Dendritic cell treated with granulocyte-macrophage colony-stimulating factor and Interleukin-4, amounts not matched to agents 40 ng/mL and 50 ng/mL, for 4 days (primary cell): ENCODE results near the gene ATP8A2.

Experiments used
- H3K27ac Mint-ChIP-seq: one replicate; pipeline ENCODE4 v1.8.0; 2022; ENCODE audit warnings: mild to moderate bottlenecking, mixed read lengths
- H3K27me3 Mint-ChIP-seq: one replicate; pipeline ENCODE4 v1.8.0; 2022; ENCODE audit warnings: mild to moderate bottlenecking, mixed read lengths
- H3K36me3 Mint-ChIP-seq: one replicate; pipeline ENCODE4 v1.8.0; 2022; ENCODE audit warnings: low read depth, mixed read lengths
- H3K4me1 Mint-ChIP-seq: one replicate; pipeline ENCODE4 v1.8.0; 2022; ENCODE audit warnings: low read depth, mixed read lengths
- H3K4me3 Mint-ChIP-seq: one replicate; pipeline ENCODE4 v1.8.0; 2022; ENCODE audit warnings: mild to moderate bottlenecking, moderate library complexity, mixed read lengths
- H3K9me3 Mint-ChIP-seq: one replicate; pipeline ENCODE4 v1.8.0; 2022; ENCODE audit warnings: mixed read lengths
- intact Hi-C: fragments of 100-400 bp; cut with micrococcal nuclease; formaldehyde crosslinking; loops from one replicate; pipeline ENCODE4 v1.15.0; 2022

The ATP8A2 gene

GRCh38 chr13:25687471-25688225 lies 315.9 kb downstream of the ATP8A2 start:
- H3K27me3 Mint-ChIP-seq: no peaks in the 10 kb centered on the region
- intact Hi-C loops: no loop called here
- H3K9me3 Mint-ChIP-seq: no peaks in the 10 kb centered on the region
- no peaks in the 10 kb centered on the region for H3K4me1 Mint-ChIP-seq
- H3K36me3 Mint-ChIP-seq: no peaks in the 10 kb centered on the region
- no peak overlapping the region for H3K4me3 Mint-ChIP-seq
- no peak overlapping the region for H3K27ac Mint-ChIP-seq

GRCh38 chr13:25688536-25688935 lies 316.8 kb downstream of the ATP8A2 start:
- no peaks in the 10 kb centered on the region for H3K9me3 Mint-ChIP-seq
- no peaks in the 10 kb centered on the region for H3K36me3 Mint-ChIP-seq
- H3K4me1 Mint-ChIP-seq: no peaks in the 10 kb centered on the region
- no peaks in the 10 kb centered on the region for H3K27me3 Mint-ChIP-seq
- H3K27ac Mint-ChIP-seq: no peak overlapping the region
- intact Hi-C loops: no loop called here
- no peak overlapping the region for H3K4me3 Mint-ChIP-seq

- Mint-ChIP-seq H3K9me3 (no peaks in the 10 kb centered on the region), H3K36me3 (no peaks in the 10 kb centered on the region), H3K27ac (no peak overlapping the region), H3K4me1 (no peaks in the 10 kb centered on the region), H3K4me3 (no peak overlapping the region), H3K27me3 (no peaks in the 10 kb centered on the region)
- intact Hi-C loops: no loop called here
These were observed 317.8 kb downstream of the ATP8A2 start for GRCh38 chr13:25689539-25689938.

- Mint-ChIP-seq H3K27me3 (no peaks in the 10 kb centered on the region), H3K4me1 (no peaks in the 10 kb centered on the region), H3K4me3 (no peak overlapping the region), H3K9me3 (no peaks in the 10 kb centered on the region), H3K27ac (no peak overlapping the region), H3K36me3 (no peaks in the 10 kb centered on the region)
- intact Hi-C loops: no loop called here
These were observed 318.8 kb downstream of the ATP8A2 start for GRCh38 chr13:25690582-25690981.

GRCh38 chr13:25691654-25692053 lies 319.9 kb downstream of the ATP8A2 start:
- intact Hi-C loops: no loop called here
- no peak overlapping the region for H3K4me3 Mint-ChIP-seq
- H3K4me1 Mint-ChIP-seq: no peaks in the 10 kb centered on the region
- no peaks in the 10 kb centered on the region for H3K36me3 Mint-ChIP-seq
- no peaks in the 10 kb centered on the region for H3K27me3 Mint-ChIP-seq
- H3K27ac Mint-ChIP-seq: no peak overlapping the region
- no peaks in the 10 kb centered on the region for H3K9me3 Mint-ChIP-seq

GRCh38 chr13:25692099-25692498 lies 320.3 kb downstream of the ATP8A2 start:
- H3K27me3 Mint-ChIP-seq: no peaks in the 10 kb centered on the region
- no peaks in the 10 kb centered on the region for H3K36me3 Mint-ChIP-seq
- H3K9me3 Mint-ChIP-seq: no peaks in the 10 kb centered on the region
- no peak overlapping the region for H3K4me3 Mint-ChIP-seq
- H3K27ac Mint-ChIP-seq: no peak overlapping the region
- H3K4me1 Mint-ChIP-seq: no peaks in the 10 kb centered on the region
- intact Hi-C loops: no loop called here

- Mint-ChIP-seq H3K4me3 (no peak overlapping the region), H3K9me3 (peaks cover 5% of the 10 kb centered on the region), H3K4me1 (no peaks in the 10 kb centered on the region), H3K27ac (no peak overlapping the region), H3K36me3 (no peaks in the 10 kb centered on the region), H3K27me3 (no peaks in the 10 kb centered on the region)
- intact Hi-C loops: no loop called here
These were observed 327.3 kb downstream of the ATP8A2 start for GRCh38 chr13:25699056-25699455.

- no peaks in the 10 kb centered on the region for H3K27me3 Mint-ChIP-seq
- intact Hi-C loops: no loop called here
- H3K4me3 Mint-ChIP-seq: no peak overlapping the region
- H3K4me1 Mint-ChIP-seq: no peaks in the 10 kb centered on the region
- H3K27ac Mint-ChIP-seq: no peak overlapping the region
- peaks cover 5% of the 10 kb centered on the region for H3K9me3 Mint-ChIP-seq
- H3K36me3 Mint-ChIP-seq: no peaks in the 10 kb centered on the region
These were observed 327.8 kb downstream of the ATP8A2 start for GRCh38 chr13:25699600-25699999.

GRCh38 chr13:25701304-25701703 lies 329.5 kb downstream of the ATP8A2 start:
- Mint-ChIP-seq H3K36me3 (no peaks in the 10 kb centered on the region), H3K4me1 (no peaks in the 10 kb centered on the region), H3K27ac (no peak overlapping the region), H3K9me3 (peaks cover 5% of the 10 kb centered on the region), H3K27me3 (no peaks in the 10 kb centered on the region), H3K4me3 (no peak overlapping the region)
- intact Hi-C loops: no loop called here

GRCh38 chr13:25702386-25702785 lies 330.6 kb downstream of the ATP8A2 start:
- peaks cover 5% of the 10 kb centered on the region for H3K9me3 Mint-ChIP-seq
- no peaks in the 10 kb centered on the region for H3K4me1 Mint-ChIP-seq
- no peaks in the 10 kb centered on the region for H3K36me3 Mint-ChIP-seq
- no peak overlapping the region for H3K4me3 Mint-ChIP-seq
- intact Hi-C loops: no loop called here
- no peaks in the 10 kb centered on the region for H3K27me3 Mint-ChIP-seq
- H3K27ac Mint-ChIP-seq: no peak overlapping the region

GRCh38 chr13:25707726-25708125 lies 336.0 kb downstream of the ATP8A2 start:
- intact Hi-C loops: no loop called here
- Mint-ChIP-seq H3K27me3 (no peaks in the 10 kb centered on the region), H3K36me3 (no peaks in the 10 kb centered on the region), H3K4me3 (no peak overlapping the region), H3K27ac (no peak overlapping the region), H3K9me3 (no peaks in the 10 kb centered on the region), H3K4me1 (no peaks in the 10 kb centered on the region)

- H3K9me3 Mint-ChIP-seq: no peaks in the 10 kb centered on the region
- H3K4me1 Mint-ChIP-seq: no peaks in the 10 kb centered on the region
- H3K36me3 Mint-ChIP-seq: no peaks in the 10 kb centered on the region
These were observed 336.5 kb downstream of the ATP8A2 start for GRCh38 chr13:25708268-25708667.

GRCh38 chr13:25709088-25709487 lies 337.3 kb downstream of the ATP8A2 start:
- Mint-ChIP-seq H3K9me3 (no peaks in the 10 kb centered on the region), H3K27me3 (no peaks in the 10 kb centered on the region), H3K4me1 (no peaks in the 10 kb centered on the region), H3K36me3 (no peaks in the 10 kb centered on the region), H3K4me3 (no peak overlapping the region), H3K27ac (no peak overlapping the region)
- intact Hi-C loops: no loop called here

More at GRCh38 chr13:25708268-25708667, 336.5 kb downstream of the ATP8A2 start:
- H3K27me3 Mint-ChIP-seq: no peaks in the 10 kb centered on the region
- no peak overlapping the region for H3K27ac Mint-ChIP-seq
- intact Hi-C loops: no loop called here
- H3K4me3 Mint-ChIP-seq: no peak overlapping the region

- H3K9me3 Mint-ChIP-seq: peaks cover 8% of the 10 kb centered on the region
- intact Hi-C loops: no loop called here
- H3K4me1 Mint-ChIP-seq: no peaks in the 10 kb centered on the region
- no peaks in the 10 kb centered on the region for H3K36me3 Mint-ChIP-seq
- H3K27ac Mint-ChIP-seq: no peak overlapping the region
- H3K4me3 Mint-ChIP-seq: no peak overlapping the region
- peaks cover 4% of the 10 kb centered on the region for H3K27me3 Mint-ChIP-seq
These were observed 344.0 kb downstream of the ATP8A2 start for GRCh38 chr13:25715760-25716159.

- peaks cover 8% of the 10 kb centered on the region for H3K9me3 Mint-ChIP-seq
- no peak overlapping the region for H3K4me3 Mint-ChIP-seq
- intact Hi-C loops: no loop called here
- no peaks in the 10 kb centered on the region for H3K4me1 Mint-ChIP-seq
- H3K36me3 Mint-ChIP-seq: no peaks in the 10 kb centered on the region
- no peak overlapping the region for H3K27ac Mint-ChIP-seq
- peaks cover 4% of the 10 kb centered on the region for H3K27me3 Mint-ChIP-seq
These were observed 346.0 kb downstream of the ATP8A2 start for GRCh38 chr13:25717666-25718197.
